HG02610 (cell line): ENCODE results near the gene SNRNP35.
"Not testable (repeated sequence)": the region's sequence is repeated elsewhere in the genome, so short reads cannot be mapped to it uniquely, and the experiment has no call there.

Experiments
- ATAC-seq: cut with Tn5 transposase; IDR thresholded peaks from one replicate; pipeline ENCODE4 v1.9.1; 2021; ENCODE audit warnings: mild to moderate bottlenecking, moderate library complexity; ENCODE audit not compliant: unreplicated experiment

Gene SNRNP35

GRCh38 chr12:123487428-123487827, 29.5 kb downstream of the SNRNP35 start:
- no peak for ATAC-seq

DNA sequence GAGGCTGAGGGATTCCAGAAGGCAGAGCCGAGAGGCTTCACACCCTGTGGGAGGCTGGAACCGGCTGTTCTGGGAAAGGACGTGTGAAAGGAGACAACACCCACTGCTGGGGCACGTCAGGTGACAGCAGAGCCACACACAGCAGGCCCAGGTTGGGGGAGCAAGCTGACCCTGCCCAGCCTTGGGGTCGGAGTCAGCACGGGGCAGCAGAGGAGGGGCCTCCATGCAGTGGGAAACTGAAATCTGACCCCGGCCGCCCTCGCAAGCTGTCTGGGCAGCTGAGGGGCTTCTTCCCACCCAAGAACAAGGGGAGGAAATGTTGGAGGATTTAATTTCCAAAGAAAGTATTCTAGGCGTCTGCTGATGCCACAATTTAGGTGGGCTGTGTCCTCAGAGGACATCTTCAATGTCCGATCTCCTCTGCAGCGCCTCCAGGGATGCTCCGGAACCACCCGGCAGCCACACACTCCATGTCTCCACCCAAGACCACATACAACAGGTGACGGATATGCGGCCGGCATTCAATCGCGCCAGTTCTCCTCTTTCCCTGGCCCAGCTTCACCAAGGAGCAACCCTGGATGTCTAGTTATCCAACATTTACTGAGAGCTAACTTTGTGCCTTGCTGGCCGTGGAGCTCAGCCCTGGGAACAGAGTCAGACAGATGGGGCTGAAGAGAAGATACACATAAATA, 30.7 kb downstream of the SNRNP35 start:
- no peak for ATAC-seq

DNA sequence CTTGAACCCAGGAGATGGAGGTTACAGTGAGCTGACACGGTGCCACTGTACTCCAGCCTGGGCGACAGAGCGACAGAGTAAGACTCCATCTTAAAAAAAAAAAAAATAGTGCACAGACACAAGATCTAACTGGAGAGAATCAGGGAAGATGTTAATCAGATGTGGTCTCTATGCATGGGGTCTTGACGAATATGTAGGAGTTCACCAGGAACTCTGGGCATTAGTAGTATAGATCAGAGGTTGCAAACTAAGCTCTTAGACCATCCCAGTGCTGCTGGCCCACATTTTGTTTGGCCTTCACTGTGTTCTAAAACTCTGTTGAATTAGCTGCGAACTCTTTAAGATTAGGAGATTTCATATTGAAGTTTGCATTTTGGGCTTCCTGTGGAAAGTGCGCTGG, 31.6 kb downstream of the SNRNP35 start:
- ATAC-seq = no peak

- ATAC-seq = no peak
Measured at GRCh38 chr12:123490089-123490488, 32.1 kb downstream of the SNRNP35 start.

DNA sequence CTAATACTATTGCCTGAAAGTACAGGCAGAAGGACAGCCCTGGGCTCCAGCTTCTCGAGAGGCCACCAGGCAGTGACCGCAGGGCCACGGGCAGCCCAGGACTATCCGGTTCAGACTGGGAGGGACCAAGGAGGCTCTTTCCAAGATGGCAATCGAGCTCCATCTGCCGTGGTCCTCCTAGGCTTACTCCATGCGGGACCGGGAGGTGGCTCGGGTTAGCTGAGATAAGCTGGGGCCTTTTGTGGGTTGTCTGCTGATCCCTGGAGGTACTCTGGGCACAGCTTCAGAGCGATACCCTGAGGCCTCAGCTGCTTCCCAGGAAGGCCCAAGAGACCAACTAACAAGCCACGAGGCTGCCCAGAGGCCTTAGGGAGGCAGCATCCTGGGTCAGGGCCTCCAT, 33.1 kb downstream of the SNRNP35 start:
- ATAC-seq = no peak

- ATAC-seq = no peak
Measured at GRCh38 chr12:123491481-123491880, 33.5 kb downstream of the SNRNP35 start.

DNA sequence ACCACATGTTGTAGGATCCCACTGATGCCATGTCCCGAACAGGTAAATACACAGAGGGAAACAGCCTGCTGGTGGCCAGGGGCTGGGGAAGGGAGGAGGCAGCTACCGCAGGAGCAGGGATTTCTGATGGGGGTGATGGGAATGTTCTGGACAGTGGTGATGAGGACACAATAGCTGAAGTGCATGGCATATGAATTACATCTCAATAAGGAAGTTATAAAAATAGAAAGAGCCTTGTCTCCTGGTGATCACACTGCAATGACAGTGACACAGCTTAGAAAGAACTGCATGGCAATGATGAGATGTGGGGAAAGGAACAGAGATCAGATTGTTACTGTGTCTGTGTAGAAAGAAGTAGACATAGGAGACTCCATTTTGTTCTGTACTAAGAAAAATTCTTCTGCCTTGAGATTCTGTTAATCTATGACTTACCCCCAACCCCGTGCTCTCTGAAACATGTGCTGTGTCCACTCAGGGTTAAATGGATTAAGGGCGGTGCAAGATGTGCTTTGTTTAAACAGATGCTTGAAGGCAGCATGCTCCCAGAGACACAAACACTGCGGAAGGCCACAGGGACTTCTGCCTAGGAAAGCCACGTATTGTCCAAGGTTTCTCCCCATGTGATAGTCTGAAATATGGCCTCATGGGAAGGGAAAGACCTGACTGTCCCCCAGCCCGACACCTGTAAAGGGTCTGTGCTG, 34.5 kb downstream of the SNRNP35 start:
- ATAC-seq = not testable (repeated sequence)

- ATAC-seq = no peak
Measured at GRCh38 chr12:123494124-123494851, 36.3 kb downstream of the SNRNP35 start.

GRCh38 chr12:123497065-123497464, 39.1 kb downstream of the SNRNP35 start:
- no peak for ATAC-seq

- ATAC-seq = no peak
Measured at GRCh38 chr12:123498126-123498825, 40.3 kb downstream of the SNRNP35 start.

GRCh38 chr12:123499332-123499731, 41.4 kb downstream of the SNRNP35 start:
- no peak for ATAC-seq

- no peak for ATAC-seq
Measured at GRCh38 chr12:123502163-123502704, 44.3 kb downstream of the SNRNP35 start.

DNA sequence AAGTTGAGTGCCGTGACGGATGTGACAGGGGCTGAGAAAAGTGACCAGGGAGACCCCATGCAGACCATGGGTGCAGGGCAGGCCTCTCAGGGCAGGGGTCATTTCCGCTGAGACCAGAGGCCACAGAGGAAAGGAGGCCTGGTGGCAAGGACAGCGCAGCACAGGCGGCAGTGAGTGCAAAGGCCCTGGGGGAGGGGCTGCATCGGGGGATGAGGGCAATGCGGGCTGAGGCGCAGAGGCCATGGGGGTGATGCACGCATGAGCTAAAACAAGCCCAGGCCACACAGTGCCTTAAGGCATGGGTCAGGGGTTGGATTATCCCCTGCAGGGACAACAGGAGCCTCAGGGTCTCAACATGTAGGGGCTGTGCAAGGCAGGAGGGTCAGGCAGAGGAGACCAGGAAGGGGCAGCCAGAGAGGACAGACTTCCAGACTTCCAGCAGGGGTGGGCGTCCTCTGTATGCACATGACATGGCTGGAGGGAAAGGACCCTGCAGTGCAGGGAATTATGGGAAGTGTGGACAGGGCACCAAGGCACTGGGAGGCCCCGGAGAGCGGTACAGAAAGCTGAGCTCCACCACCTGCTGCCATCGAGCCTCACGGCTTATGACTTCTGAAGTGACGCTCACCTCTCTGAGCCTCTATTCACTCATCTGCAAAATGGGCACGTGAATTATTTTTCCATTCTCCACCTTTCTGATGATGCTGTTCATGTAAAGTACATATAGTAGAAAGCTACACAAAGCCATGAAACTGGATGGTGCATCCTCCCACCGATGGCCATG, 48.3 kb downstream of the SNRNP35 start:
- ATAC-seq = no peak

GRCh38 chr12:123506843-123507236, 48.9 kb downstream of the SNRNP35 start:
- no peak for ATAC-seq

GRCh38 chr12:123512838-123513665, 55.1 kb downstream of the SNRNP35 start:
- no peak for ATAC-seq

- no peak for ATAC-seq
Measured at GRCh38 chr12:123513805-123514204, 55.9 kb downstream of the SNRNP35 start.

- ATAC-seq = not testable (repeated sequence)
Measured at GRCh38 chr12:123514582-123515221, 56.8 kb downstream of the SNRNP35 start.

GRCh38 chr12:123516216-123516780, 58.4 kb downstream of the SNRNP35 start:
- ATAC-seq = no peak
